IMR-90 (cell line): ENCODE results near the gene RPS6KA4.

Experiments
- BHLHE40 ChIP-seq: fragments of 150-350 bp; IDR thresholded peaks from 2 replicates; pipeline ENCODE4 v1.6.1; 2016; ENCODE audit warnings: mild to moderate bottlenecking, low read depth, low read length
- CEBPB ChIP-seq: IDR thresholded peaks from 2 replicates; pipeline ENCODE4 v1.6.1; 2012; ENCODE audit warnings: low read depth, low read length, improper control_type of control experiment
- CHD1 ChIP-seq: IDR thresholded peaks from 2 replicates; pipeline ENCODE4 v1.6.1; 2012; ENCODE audit warnings: low read depth, low read length, improper control_type of control experiment
- FOS ChIP-seq: fragments of 150-350 bp; IDR thresholded peaks from 2 replicates; pipeline ENCODE4 v1.6.1; 2016; ENCODE audit warnings: low read depth, low read length
- MAFK ChIP-seq: IDR thresholded peaks from 2 replicates; pipeline ENCODE4 v1.6.1; 2012; ENCODE audit warnings: low read depth, low read length, improper control_type of control experiment
- MAZ ChIP-seq: IDR thresholded peaks from 2 replicates; pipeline ENCODE4 v1.6.1; 2012; ENCODE audit warnings: low read depth, mild to moderate bottlenecking, low read length, improper control_type of control experiment, moderate library complexity, borderline replicate concordance
- MXI1 ChIP-seq: IDR thresholded peaks from 2 replicates; pipeline ENCODE4 v1.6.1; 2012; ENCODE audit warnings: low read depth, mild to moderate bottlenecking, low read length, moderate library complexity, borderline replicate concordance
- NFE2L2 ChIP-seq: fragments of 150-350 bp; IDR thresholded peaks from 2 replicates; pipeline ENCODE4 v1.6.1; 2016; ENCODE audit warnings: low read depth, mild to moderate bottlenecking, low read length
- POLR2A ChIP-seq: IDR thresholded peaks from 2 replicates; pipeline ENCODE4 v1.6.1; 2012; ENCODE audit warnings: mild to moderate bottlenecking, low read depth, low read length
- RCOR1 ChIP-seq: IDR thresholded peaks from 2 replicates; pipeline ENCODE4 v1.6.1; 2012; ENCODE audit warnings: mild to moderate bottlenecking, low read length, improper control_type of control experiment; ENCODE audit not compliant: insufficient replicate concordance
- RFX5 ChIP-seq: IDR thresholded peaks from 2 replicates; pipeline ENCODE4 v1.8.0; 2012; ENCODE audit warnings: low read depth, mild to moderate bottlenecking, low read length, moderate library complexity
- SMC3 ChIP-seq: fragments of 150-350 bp; IDR thresholded peaks from 2 replicates; pipeline ENCODE4 v1.6.1; 2016; ENCODE audit warnings: low read depth, mild to moderate bottlenecking, antibody characterized with exemption, low read length, moderate library complexity
- TF ChIP-seq, protein P1 (sequence below): fragments of 150-350 bp; IDR thresholded peaks from 2 replicates; pipeline ENCODE4 v1.6.1; 2017; ENCODE audit warnings: mild to moderate bottlenecking, antibody characterized with exemption, low read length, low read depth
- TF ChIP-seq, protein P2 (sequence below): conservative IDR thresholded peaks from 2 replicates; pipeline ENCODE4 v1.5.1; 2012; ENCODE audit warnings: mild to moderate bottlenecking, low read depth, low read length, improper control_type of control experiment

DNA sequence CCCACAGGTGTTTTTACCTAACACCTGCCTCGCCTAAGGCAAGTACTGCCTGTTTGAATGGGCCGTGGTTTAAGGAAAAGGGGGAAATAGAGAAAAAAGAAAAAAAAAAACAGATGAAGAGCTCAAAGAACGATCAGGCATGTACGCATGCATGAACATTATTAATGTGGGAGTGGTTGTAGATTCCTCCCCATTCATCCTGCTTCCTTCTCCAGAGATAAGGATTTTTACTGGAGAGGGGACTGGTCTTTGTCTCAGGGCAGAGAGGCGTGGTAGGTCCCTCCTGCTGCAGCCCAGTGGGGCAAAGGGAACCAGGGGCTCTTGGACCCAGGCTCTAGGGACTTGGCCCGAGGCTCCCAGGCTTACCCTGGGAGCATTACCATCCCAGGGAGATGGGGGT is 23.1 kb downstream of the RPS6KA4 start:
- TF ChIP-seq MAFK (no peak), CEBPB (no peak), POLR2A (no peak), RFX5 (no peak), FOS (no peak), BHLHE40 (no peak), MAZ (no peak), NFE2L2 (no peak), SMC3 (no peak), CHD1 (no peak), RCOR1 (no peak), MXI1 (no peak)
- TF ChIP-seq, protein P1, sequence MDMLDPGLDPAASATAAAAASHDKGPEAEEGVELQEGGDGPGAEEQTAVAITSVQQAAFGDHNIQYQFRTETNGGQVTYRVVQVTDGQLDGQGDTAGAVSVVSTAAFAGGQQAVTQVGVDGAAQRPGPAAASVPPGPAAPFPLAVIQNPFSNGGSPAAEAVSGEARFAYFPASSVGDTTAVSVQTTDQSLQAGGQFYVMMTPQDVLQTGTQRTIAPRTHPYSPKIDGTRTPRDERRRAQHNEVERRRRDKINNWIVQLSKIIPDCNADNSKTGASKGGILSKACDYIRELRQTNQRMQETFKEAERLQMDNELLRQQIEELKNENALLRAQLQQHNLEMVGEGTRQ: no peak
- TF ChIP-seq, protein P2, sequence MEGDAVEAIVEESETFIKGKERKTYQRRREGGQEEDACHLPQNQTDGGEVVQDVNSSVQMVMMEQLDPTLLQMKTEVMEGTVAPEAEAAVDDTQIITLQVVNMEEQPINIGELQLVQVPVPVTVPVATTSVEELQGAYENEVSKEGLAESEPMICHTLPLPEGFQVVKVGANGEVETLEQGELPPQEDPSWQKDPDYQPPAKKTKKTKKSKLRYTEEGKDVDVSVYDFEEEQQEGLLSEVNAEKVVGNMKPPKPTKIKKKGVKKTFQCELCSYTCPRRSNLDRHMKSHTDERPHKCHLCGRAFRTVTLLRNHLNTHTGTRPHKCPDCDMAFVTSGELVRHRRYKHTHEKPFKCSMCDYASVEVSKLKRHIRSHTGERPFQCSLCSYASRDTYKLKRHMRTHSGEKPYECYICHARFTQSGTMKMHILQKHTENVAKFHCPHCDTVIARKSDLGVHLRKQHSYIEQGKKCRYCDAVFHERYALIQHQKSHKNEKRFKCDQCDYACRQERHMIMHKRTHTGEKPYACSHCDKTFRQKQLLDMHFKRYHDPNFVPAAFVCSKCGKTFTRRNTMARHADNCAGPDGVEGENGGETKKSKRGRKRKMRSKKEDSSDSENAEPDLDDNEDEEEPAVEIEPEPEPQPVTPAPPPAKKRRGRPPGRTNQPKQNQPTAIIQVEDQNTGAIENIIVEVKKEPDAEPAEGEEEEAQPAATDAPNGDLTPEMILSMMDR: no peak
